ENCODE measurements around the gene CHIT1. TPM values are rescaled to one million over a fixed set of nuclear protein-coding genes. Genes with fewer than 3 reads are reported as not detected.

CHIT1 gene
- total and polyA plus RNA-seq, 7 donors: 0.04 to 0.27 (median 0.09) TPM; not detected in 3

- intact Hi-C loops (cut with DNase I): loop anchor here in 1 of 2 donors (5.0 kb wide), 1 partner anchor 314 kb away; no protein-coding TSS in a partner anchor
- no peak for ATAC-seq
These were observed 46.9 kb upstream of the CHIT1 start for GRCh38 chr1:203276408-203276807.

DNA sequence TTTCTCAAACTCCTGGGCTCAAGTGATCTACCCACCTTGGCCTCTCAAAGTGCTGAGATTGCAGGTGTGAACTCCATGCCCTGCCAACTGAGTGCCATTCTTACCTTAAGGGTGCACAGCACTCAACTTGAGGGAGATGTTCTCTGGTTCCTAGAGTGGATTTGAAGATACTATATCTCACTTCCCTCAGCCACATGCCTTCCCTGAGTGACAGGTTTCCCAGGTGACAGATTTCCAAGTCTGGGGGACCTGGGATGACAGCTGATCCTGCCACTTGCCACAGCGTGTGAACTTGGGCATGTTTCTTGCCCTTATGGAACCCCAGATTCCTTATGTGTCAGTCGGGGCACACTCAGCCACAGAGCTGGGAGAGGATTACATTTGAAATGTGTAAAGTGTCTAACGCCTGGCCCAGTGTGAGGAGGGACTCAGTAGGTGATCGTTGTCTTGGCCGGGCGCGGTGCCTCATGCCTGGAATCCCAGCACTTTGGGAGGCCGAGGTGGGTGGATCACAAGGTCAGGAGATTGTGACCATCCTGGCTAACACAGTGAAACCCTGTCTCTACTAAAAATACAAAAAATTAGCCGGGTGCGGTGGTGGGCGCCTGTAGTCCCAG lies 46.3 kb upstream of the CHIT1 start:
- Histone ChIP-seq H3K27me3 (ENCODE audit: insufficient read depth in 3 of 3, low read length in 2 of 3) (no peaks in the 10 kb centered on the region), H3K4me3 (peak overlapping the region; percentile 5), H3K4me1 (peaks cover 86% of the 10 kb centered on the region), H3K9me3 (no peaks in the 10 kb centered on the region), H3K36me3 (ENCODE audit: insufficient read depth in 1 of 2, low read depth in 1 of 2) (no peaks in the 10 kb centered on the region), H3K27ac (peak overlapping the region; percentile 91)
- intact Hi-C loops (cut with DNase I): loop anchor here in 1 of 2 donors (5.0 kb wide), 1 partner anchor 313 kb away; no protein-coding TSS in a partner anchor
- 43 to 76% (median 63%) methylated on average over 11 of the region's 11 CpGs for WGBS, 3 donors
- DNase-seq (no peak), ATAC-seq (no peak)
- no peak for TF ChIP-seq CTCF (IDR thresholded peaks at IDR 0.05)

More at GRCh38 chr1:203276408-203276807, 46.9 kb upstream of the CHIT1 start:
- Histone ChIP-seq H3K27ac (peak overlapping the region; percentile 91), H3K27me3 (ENCODE audit: insufficient read depth in 3 of 3, low read length in 2 of 3) (no peaks in the 10 kb centered on the region), H3K4me3 (no peak overlapping the region), H3K9me3 (no peaks in the 10 kb centered on the region), H3K36me3 (ENCODE audit: insufficient read depth in 1 of 2, low read depth in 1 of 2) (no peaks in the 10 kb centered on the region), H3K4me1 (peaks cover 86% of the 10 kb centered on the region)
- DNase-seq: no peak
- WGBS, 3 donors: 77 to 92% (median 82%) methylated on average over 5 of the region's 5 CpGs
- no peak for TF ChIP-seq CTCF (IDR thresholded peaks at IDR 0.05)

DNA sequence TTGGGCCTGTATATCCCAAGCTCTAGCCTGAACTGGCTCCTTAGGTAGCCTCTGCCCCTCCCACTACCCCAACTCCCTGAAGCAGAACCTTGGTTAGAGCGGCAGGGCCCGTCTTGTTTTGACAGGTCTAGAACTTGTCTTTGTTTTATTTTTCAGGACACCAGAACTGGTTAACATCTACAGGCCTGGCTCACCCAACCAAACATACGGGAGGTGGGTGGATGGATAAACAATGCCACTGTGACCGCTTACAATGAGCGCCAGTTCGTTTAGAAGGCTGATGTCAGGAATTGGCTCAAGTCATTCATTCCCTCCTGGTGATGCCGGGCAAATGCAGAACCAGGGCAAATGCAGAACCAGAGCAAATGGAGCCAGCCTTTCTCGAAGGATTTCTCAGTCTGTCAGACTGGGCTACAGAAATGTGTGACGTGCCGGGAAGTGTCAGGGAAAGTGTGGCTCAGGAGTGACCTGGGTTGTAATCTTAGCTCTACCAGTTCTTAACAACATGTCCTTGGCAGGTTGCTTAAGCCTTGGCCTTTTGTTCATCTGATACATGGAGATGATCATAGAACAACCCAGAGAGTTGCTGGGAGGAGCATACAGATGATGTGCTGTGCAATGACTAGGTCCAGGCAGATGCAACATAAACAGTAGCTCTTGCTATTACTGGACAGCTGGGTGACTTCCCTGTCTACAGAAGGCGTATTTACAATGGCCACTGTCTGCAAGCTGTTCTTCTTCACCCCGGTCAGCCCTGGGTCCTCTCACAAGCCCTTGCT lies 45.3 kb upstream of the CHIT1 start:
- H3K4me1 ChIP-seq: peaks cover 86% of the 10 kb centered on the region
- WGBS, 3 donors: 29 to 48% (median 31%) methylated on average over 12 of the region's 12 CpGs

More for the DNA sequence above, 45.3 kb upstream of the CHIT1 start:
- no peaks in the 10 kb centered on the region for H3K27me3 ChIP-seq (ENCODE audit: insufficient read depth in 3 of 3, low read length in 2 of 3)
- ATAC-seq (peak; percentile 60 to 70 (median 65)), DNase-seq (peak; percentile 69 to 84)
- intact Hi-C loops (cut with DNase I): loop anchor here (5.0 kb wide), 2 partner anchors 213 to 312 kb away; no protein-coding TSS in a partner anchor
- H3K27ac ChIP-seq: peak overlapping the region; percentile 91
- no peaks in the 10 kb centered on the region for H3K36me3 ChIP-seq (ENCODE audit: insufficient read depth in 1 of 2, low read depth in 1 of 2)
- peak overlapping the region; percentile 59 for H3K4me3 ChIP-seq
- no peak for TF ChIP-seq CTCF (IDR thresholded peaks at IDR 0.05)
- no peaks in the 10 kb centered on the region for H3K9me3 ChIP-seq
